Measurements from ENCODE around the gene CLTB.
A peak's percentile ranks its signal among the peaks of the same experiment; 100 is the strongest.

CLTB gene

DNA sequence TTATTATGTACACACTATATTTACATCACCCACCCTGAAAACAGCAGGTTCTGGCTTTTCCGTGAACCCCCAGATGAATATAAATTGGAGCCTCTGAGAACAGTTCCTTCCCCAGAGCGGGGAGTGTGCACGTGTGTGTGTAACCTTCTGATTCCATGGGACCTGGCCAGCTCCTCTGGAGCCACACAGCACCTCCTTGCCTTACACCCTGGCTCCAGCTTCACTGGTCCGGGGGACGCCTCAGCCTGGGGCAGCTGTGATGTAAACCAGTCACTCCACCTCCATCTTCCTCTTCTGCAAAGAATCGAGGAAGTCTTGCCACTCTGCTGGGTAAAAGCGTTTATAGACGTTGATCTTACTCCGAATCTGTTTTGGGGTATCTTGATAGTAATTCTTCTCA lies 32.4 kb downstream of the CLTB start:
- H3K4me1 Mint-ChIP-seq = peaks cover 32% of the 10 kb centered on the region
- no peak overlapping the region for H3K4me3 Mint-ChIP-seq
- ATAC-seq (no peak), DNase-seq (ENCODE audit: low spot score in 2 of 2) (no peak)
- no peaks in the 10 kb centered on the region for H3K9me3 Mint-ChIP-seq
- H3K27ac Mint-ChIP-seq = no peak overlapping the region
- H3K36me3 Mint-ChIP-seq = peaks cover 95% of the 10 kb centered on the region

DNA sequence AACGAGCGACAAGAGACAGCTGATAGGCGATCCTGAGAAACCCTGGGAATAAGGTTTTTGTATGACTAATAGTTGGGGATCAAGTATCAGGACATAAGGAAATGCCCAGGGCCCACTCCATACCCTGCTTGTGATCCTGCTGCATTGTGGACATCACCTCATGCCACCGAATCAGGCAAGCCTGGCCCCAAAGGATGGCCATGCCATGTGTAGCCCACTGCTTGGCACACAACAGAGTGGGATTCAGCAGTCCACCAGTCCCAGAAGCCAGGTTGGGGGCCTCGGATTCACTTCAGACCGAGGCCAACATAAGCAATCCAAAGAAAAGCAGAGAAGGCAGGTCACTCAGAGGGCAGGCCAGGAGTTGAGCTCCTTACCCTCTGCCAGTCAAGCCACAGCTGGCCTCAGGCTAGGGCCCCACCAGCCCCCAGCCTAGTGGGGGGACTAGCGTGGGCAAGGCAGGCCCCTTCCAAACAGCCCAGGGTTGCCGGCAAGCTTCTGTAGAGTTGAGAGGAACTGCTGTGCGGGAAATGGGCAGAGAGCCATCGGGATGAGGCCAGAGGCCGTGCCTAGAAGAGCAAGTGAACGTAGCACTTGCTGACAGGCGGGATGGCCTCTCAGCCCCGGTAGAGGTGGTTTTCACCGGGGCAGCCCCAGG lies 33.0 kb downstream of the CLTB start:
- Mint-ChIP-seq H3K36me3 (peaks cover 94% of the 10 kb centered on the region), H3K4me1 (peaks cover 30% of the 10 kb centered on the region), H3K9me3 (no peaks in the 10 kb centered on the region), H3K4me3 (no peak overlapping the region), H3K27ac (no peak overlapping the region)
- ATAC-seq (no peak), DNase-seq (ENCODE audit: low spot score in 2 of 2) (no peak)

DNA sequence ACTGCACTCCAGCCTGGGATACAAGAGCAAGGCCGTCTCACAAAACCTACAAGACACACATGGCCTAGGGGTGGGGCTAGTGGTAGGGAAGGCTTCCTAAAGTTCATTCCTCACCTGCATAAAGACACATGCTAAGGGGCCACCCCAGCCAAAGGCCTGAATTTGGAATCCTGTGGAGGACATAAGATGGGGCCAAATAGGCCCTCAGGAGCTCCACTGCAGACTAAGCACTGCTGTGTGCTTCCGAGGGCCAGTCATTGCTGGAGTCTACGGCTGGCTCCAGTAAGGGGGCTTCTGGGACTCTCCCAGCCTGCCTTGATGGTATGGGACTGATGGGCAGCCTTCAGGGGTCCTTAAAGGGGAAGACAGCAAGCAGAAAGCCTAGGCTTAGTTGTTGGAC lies 33.6 kb downstream of the CLTB start:
- Mint-ChIP-seq H3K9me3 (no peaks in the 10 kb centered on the region), H3K4me3 (no peak overlapping the region), H3K4me1 (peaks cover 24% of the 10 kb centered on the region), H3K27ac (peak overlapping the region; percentile 10), H3K36me3 (peaks cover 90% of the 10 kb centered on the region)
- no peak for ATAC-seq
- no peak for DNase-seq (ENCODE audit: low spot score in 2 of 2)

DNA sequence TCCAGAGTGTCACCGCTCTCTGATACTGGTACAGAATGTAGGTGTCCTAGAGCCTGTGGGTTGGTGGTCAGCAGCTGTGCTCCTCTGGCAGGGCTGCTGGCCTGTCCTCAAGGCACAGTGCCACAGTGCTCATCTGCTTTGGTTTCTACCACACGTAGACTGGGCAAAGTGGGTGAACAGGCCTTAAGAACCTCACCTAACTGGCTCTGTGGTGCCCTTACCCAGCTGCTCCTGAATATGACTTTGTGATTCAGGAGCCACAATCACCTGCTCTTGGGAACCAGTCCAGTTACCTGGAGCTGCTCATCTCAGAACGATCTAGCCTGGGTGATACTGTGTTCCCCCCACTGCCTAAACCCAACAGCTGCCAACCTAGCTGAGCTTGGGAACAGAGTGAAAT lies 34.4 kb downstream of the CLTB start:
- DNase-seq (ENCODE audit: low spot score in 2 of 2) (no peak), ATAC-seq (peak; percentile 14)
- H3K4me3 Mint-ChIP-seq = no peak overlapping the region
- H3K4me1 Mint-ChIP-seq = peaks cover 16% of the 10 kb centered on the region
- H3K9me3 Mint-ChIP-seq = no peaks in the 10 kb centered on the region
- H3K27ac Mint-ChIP-seq = peak overlapping the region; percentile 10
- H3K36me3 Mint-ChIP-seq = peaks cover 82% of the 10 kb centered on the region

- Mint-ChIP-seq H3K4me3 (no peak overlapping the region), H3K27ac (no peak overlapping the region), H3K4me1 (peaks cover 11% of the 10 kb centered on the region), H3K9me3 (no peaks in the 10 kb centered on the region), H3K36me3 (peaks cover 77% of the 10 kb centered on the region)
- DNase-seq (ENCODE audit: low spot score in 2 of 2) (no peak), ATAC-seq (no peak)
These were observed 34.9 kb downstream of the CLTB start for GRCh38 chr5:176381423-176381822.

DNA sequence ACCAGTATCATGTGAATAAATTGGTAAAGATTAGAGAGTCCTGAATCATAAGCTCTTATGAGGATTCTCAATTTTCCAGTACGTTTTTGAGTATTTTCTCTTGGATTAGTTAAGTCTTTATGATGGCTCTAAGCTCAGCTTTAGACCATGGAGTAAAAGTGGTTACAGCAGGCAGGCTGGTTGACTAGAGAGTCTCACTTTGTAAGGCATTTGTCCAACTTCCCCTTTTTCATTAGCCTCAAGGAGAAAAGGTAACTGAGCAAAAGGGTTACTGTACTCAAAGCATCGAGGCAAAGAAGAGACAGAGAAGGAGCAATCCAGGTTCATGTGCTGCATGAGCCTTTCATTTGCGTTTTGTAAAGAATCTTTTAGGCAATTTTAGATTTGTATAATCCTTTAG lies 36.5 kb downstream of the CLTB start:
- no peak for ATAC-seq
- Mint-ChIP-seq H3K36me3 (peaks cover 61% of the 10 kb centered on the region), H3K4me1 (no peaks in the 10 kb centered on the region), H3K9me3 (no peaks in the 10 kb centered on the region), H3K27ac (no peak overlapping the region), H3K4me3 (no peak overlapping the region)
- DNase-seq (ENCODE audit: low spot score in 2 of 2) = no peak

DNA sequence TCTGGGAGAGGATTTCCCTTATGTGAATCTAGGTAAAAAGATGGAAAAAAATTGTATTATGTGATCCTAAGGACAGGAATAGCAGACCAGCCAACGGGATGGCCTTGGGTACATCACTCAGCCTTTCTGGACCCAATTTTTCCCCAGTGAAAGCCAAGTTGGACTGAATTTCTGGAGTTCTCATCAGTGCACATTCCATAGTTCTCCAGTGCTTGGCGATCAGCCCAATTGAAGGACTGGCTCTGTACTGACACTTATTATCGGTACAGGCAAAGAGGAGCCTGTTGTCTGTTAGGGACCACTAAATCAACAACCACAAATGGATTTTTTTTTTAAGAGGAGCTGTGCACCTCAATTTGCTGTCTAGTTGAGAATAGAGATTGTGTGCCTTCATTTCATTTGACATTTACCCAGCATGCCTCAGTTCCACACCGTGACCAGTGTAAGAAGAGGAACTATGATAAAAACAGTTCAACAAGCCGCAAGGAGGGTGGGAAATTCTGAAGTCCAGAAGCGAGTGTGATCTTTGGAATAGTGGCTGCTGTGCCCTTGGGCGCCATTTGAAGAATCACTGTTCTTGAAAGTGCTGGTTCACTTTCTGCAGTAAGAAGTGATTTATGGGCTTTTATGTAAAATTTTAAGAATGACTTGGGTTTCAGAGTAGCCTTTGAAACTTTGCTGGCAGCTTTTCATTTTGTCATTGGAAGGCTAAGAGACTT lies 43.1 kb downstream of the CLTB start:
- DNase-seq (ENCODE audit: low spot score in 2 of 2) (no peak), ATAC-seq (no peak)
- H3K9me3 Mint-ChIP-seq = no peaks in the 10 kb centered on the region
- H3K27ac Mint-ChIP-seq = no peak overlapping the region
- H3K4me3 Mint-ChIP-seq = no peak overlapping the region
- peaks cover under 1% of the 10 kb centered on the region for H3K4me1 Mint-ChIP-seq
- peaks cover 13% of the 10 kb centered on the region for H3K36me3 Mint-ChIP-seq

GRCh38 chr5:176371621-176372539 lies 44.5 kb downstream of the CLTB start:
- DNase-seq (ENCODE audit: low spot score in 2 of 2) (no peak), ATAC-seq (no peak)
- Mint-ChIP-seq H3K4me1 (peaks cover 14% of the 10 kb centered on the region), H3K27ac (no peak overlapping the region), H3K9me3 (no peaks in the 10 kb centered on the region), H3K4me3 (no peak overlapping the region), H3K36me3 (peaks cover 23% of the 10 kb centered on the region)

DNA sequence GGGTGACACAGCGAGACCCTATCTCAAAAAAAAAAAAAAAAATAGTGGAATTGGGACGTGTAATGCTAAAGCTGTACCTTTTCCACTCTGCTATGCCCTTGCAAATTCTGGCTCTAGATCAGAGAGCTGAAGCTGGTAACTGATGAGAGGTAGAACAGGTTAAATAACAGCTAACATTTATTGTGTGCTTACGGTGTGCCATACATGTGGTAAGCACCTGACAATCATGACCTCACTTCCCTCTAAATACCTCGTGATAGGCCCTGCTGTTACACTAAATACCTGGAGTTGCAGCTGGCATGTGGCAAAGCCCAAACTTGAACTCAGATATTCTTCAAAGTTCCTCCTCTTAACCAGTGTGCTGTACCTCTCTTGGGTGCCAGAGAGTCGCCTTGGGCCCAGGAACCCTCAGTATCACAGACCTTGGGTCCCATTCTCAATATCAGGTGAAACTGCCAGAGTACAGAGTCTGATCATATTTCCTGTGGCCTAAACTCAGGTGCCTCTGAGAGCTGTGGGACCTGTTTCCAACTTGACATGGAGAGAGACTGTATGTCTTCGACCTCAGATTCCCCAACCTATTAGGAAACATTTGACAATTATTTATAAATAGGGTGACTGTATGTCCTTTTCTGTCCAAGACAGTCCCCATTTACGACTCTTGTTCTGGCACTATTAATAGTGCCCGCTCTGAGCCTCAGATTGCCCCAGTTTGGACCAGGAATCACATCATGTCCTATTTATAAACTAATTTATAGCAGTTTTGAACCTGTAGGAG lies 46.2 kb downstream of the CLTB start:
- Mint-ChIP-seq H3K4me3 (no peak overlapping the region), H3K36me3 (peaks cover 28% of the 10 kb centered on the region), H3K9me3 (no peaks in the 10 kb centered on the region), H3K4me1 (peaks cover 19% of the 10 kb centered on the region), H3K27ac (peak overlapping the region; percentile 52)
- ATAC-seq (no peak), DNase-seq (ENCODE audit: low spot score in 2 of 2) (no peak)

DNA sequence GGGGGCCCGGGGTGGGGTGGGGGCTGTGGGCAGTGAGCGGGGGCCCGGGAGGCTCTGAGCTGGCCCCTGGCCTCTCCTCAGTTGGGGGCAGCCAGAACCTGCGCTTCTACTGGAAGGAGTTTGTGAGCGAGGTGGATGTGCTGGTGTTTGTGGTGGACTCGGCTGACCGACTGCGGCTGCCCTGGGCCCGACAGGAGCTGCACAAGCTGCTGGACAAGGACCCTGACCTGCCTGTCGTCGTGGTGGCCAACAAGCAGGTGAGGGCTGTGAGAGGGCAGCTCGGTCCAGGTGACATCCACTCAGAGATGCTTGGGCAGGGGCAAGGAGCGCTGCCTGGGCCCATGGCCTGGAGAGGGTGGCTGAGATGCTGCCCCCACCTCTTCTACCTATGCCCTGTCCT lies 47.6 kb downstream of the CLTB start:
- Mint-ChIP-seq H3K9me3 (no peaks in the 10 kb centered on the region), H3K36me3 (peaks cover 28% of the 10 kb centered on the region), H3K4me1 (peaks cover 29% of the 10 kb centered on the region), H3K27ac (peak overlapping the region; percentile 70), H3K4me3 (no peak overlapping the region)
- no peak for DNase-seq (ENCODE audit: low spot score in 2 of 2)
- no peak for ATAC-seq

GRCh38 chr5:176366232-176366894 lies 50.0 kb downstream of the CLTB start:
- DNase-seq (ENCODE audit: low spot score in 2 of 2) (no peak), ATAC-seq (no peak)
- Mint-ChIP-seq H3K4me3 (peak overlapping the region; percentile 71), H3K36me3 (peaks cover 35% of the 10 kb centered on the region), H3K9me3 (no peaks in the 10 kb centered on the region), H3K4me1 (peaks cover 35% of the 10 kb centered on the region), H3K27ac (peak overlapping the region; percentile 35)

GRCh38 chr5:176365351-176366231 lies 50.7 kb downstream of the CLTB start, which contains the start of gene ARL10:
ARL10 (plus strand) TSS chr5:176365487; CDS start chr5:176365564, 77 bp downstream.
- DNase-seq (ENCODE audit: low spot score in 2 of 2) = peak; percentile 53 to 75
- Mint-ChIP-seq H3K4me3 (peak within 1 kb of the TSS; percentile 71), H3K36me3 (peaks cover 41% of the 10 kb centered on the region)

GRCh38 chr5:176364765-176365350 lies 51.5 kb downstream of the CLTB start:
- H3K4me3 Mint-ChIP-seq = peak overlapping the region; percentile 71
- H3K4me1 Mint-ChIP-seq = peaks cover 36% of the 10 kb centered on the region
- ATAC-seq (no peak), DNase-seq (ENCODE audit: low spot score in 2 of 2) (peak in 1 of 2 donors; percentile 75)
- H3K27ac Mint-ChIP-seq = peak overlapping the region; percentile 58
- H3K36me3 Mint-ChIP-seq = peaks cover 35% of the 10 kb centered on the region
- no peaks in the 10 kb centered on the region for H3K9me3 Mint-ChIP-seq

More at GRCh38 chr5:176365351-176366231, 50.7 kb downstream of the CLTB start, which contains the start of gene ARL10:
- peak; percentile 57 for ATAC-seq
- peaks cover 35% of the 10 kb centered on the region for H3K4me1 Mint-ChIP-seq
- H3K9me3 Mint-ChIP-seq = no peaks in the 10 kb centered on the region
- H3K27ac Mint-ChIP-seq = peak within 1 kb of the TSS; percentile 58

All from stimulated activated effector memory CD8-positive, alpha-beta T cell treated with anti-CD3 and anti-CD28 coated beads, Interleukin-12 subunit alpha, Interleukin-12 subunit beta, amount 100 ng/mL, for 72 hours (primary cell).